Muscle of arm (tissue), 14 donors: Measurements from ENCODE around the gene MCC. TPM values are rescaled to one million over a fixed set of nuclear protein-coding genes. Genes with fewer than 3 reads are reported as not detected.

Experiments
- DNase-seq: peaks from one replicate; pipeline ENCODE4 v3.0.0-alpha.2; 2013
- long read RNA-seq, 11 donors: transcript quantifications; one replicate each; lab custom pipeline, GENCODE V29; 2026
- polyA plus RNA-seq, 12 donors: library from polyadenylated mRNA; unstranded; fragments of 120-200 nt; gene quantifications; one replicate each; pipeline ENCODE4 v1.2.1, GENCODE V29; 2013; ENCODE audit not compliant: insufficient read length in 12 of 12

MCC gene
- polyA plus RNA-seq: 10 to 100 TPM in 11 of 12 donors, not detected in 1; 13.8 to 23.3 (median 19.2) TPM
- long read RNA-seq, donor 1: 0 reads
- long read RNA-seq, donor 2, full-length matches to known transcripts: 1 of 1 reads
- long read RNA-seq, donor 2, partial matches to known transcripts: 0 of 1 reads
- long read RNA-seq, donor 2, other reads (novel, unspliced or antisense): 0 of 1 reads
- long read RNA-seq, donor 3: 0 reads
- long read RNA-seq, donor 4, full-length matches to known transcripts: 1 of 1 reads
- long read RNA-seq, donor 4, partial matches to known transcripts: 0 of 1 reads
- long read RNA-seq, donor 4, other reads (novel, unspliced or antisense): 0 of 1 reads
- long read RNA-seq, donor 5, full-length matches to known transcripts: 1 of 1 reads
- long read RNA-seq, donor 5, partial matches to known transcripts: 0 of 1 reads
- long read RNA-seq, donor 5, other reads (novel, unspliced or antisense): 0 of 1 reads
- long read RNA-seq, donor 6: 0 reads
- long read RNA-seq, donor 7, full-length matches to known transcripts: 1 of 1 reads
- long read RNA-seq, donor 7, partial matches to known transcripts: 0 of 1 reads
- long read RNA-seq, donor 7, other reads (novel, unspliced or antisense): 0 of 1 reads
- long read RNA-seq, donor 8, full-length matches to known transcripts: 1 of 1 reads
- long read RNA-seq, donor 8, partial matches to known transcripts: 0 of 1 reads
- long read RNA-seq, donor 8, other reads (novel, unspliced or antisense): 0 of 1 reads
- long read RNA-seq, donor 9: 0 reads
- long read RNA-seq, donor 10, full-length matches to known transcripts: 2 of 2 reads
- long read RNA-seq, donor 10, partial matches to known transcripts: 0 of 2 reads
- long read RNA-seq, donor 10, other reads (novel, unspliced or antisense): 0 of 2 reads
- long read RNA-seq, donor 11: 0 reads

GRCh38 chr5:113487781-113488644 lies at the start of gene MCC:
TSS of gene MCC (minus strand) at chr5:113488453.
- peak; percentile 71 for DNase-seq

GRCh38 chr5:113531481-113532159 lies 43.4 kb upstream of the MCC start:
- DNase-seq: no peak

- DNase-seq: no peak
Observed at GRCh38 chr5:113527746-113528145, 39.5 kb upstream of the MCC start.

GRCh38 chr5:113526421-113526820 lies 38.2 kb upstream of the MCC start:
- DNase-seq: no peak

- DNase-seq: no peak
Observed at GRCh38 chr5:113524927-113525326, 36.7 kb upstream of the MCC start.

- no peak for DNase-seq
Observed at GRCh38 chr5:113523168-113523567, 34.9 kb upstream of the MCC start.

- DNase-seq: no peak
Observed at GRCh38 chr5:113520899-113521298, 32.6 kb upstream of the MCC start.

- DNase-seq: no peak
Observed at GRCh38 chr5:113520429-113520828, 32.2 kb upstream of the MCC start.

- no peak for DNase-seq
Observed at GRCh38 chr5:113519412-113519811, 31.2 kb upstream of the MCC start.

GRCh38 chr5:113518884-113519283 lies 30.6 kb upstream of the MCC start:
- DNase-seq: no peak

GRCh38 chr5:113514289-113514635 lies 26.0 kb upstream of the MCC start:
- no peak for DNase-seq

- DNase-seq: peak; percentile 91
Observed at GRCh38 chr5:113513384-113514288, 25.4 kb upstream of the MCC start, which contains the start of gene YTHDC2. TSS of gene YTHDC2 (plus strand) at chr5:113513694. CDS start at chr5:113513896, 202 bp downstream.

GRCh38 chr5:113512341-113512740 lies 24.1 kb upstream of the MCC start:
- no peak for DNase-seq

- peak; percentile 40 for DNase-seq
Observed at GRCh38 chr5:113510836-113511451, 22.7 kb upstream of the MCC start.

- DNase-seq: no peak
Observed at GRCh38 chr5:113508756-113509155, 20.5 kb upstream of the MCC start.

GRCh38 chr5:113507601-113508000 lies 19.3 kb upstream of the MCC start:
- no peak for DNase-seq

- no peak for DNase-seq
Observed at GRCh38 chr5:113505181-113505580, 16.9 kb upstream of the MCC start.

GRCh38 chr5:113503146-113503545 lies 14.9 kb upstream of the MCC start:
- no peak for DNase-seq

- no peak for DNase-seq
Observed at GRCh38 chr5:113502073-113502472, 13.8 kb upstream of the MCC start.

- DNase-seq: no peak
Observed at GRCh38 chr5:113495422-113495841, 7.2 kb upstream of the MCC start.
